SK-N-SH (cell line): Measurements from ENCODE around the gene GRM8.
A peak's percentile ranks its signal among the peaks of the same experiment; 100 is the strongest.

Experiments used
- CTCF ChIP-seq: fragments of 200-600 bp; sonication (generic); IDR thresholded peaks from 2 replicates; pipeline ENCODE4 v1.6.1; 2017; ENCODE audit warnings: antibody characterized with exemption, mild to moderate bottlenecking, moderate library complexity
- EP300 ChIP-seq, 2 experiments: IDR thresholded peaks; 2 replicates each; pipeline versions ENCODE4 v1.4.0 to v1.6.1; 2012; ENCODE audit warnings: borderline replicate concordance in 1 of 2, low read depth in 1 of 2, low read length in 1 of 2
- MXI1 ChIP-seq: IDR thresholded peaks from 2 replicates; pipeline ENCODE4 v1.6.1; 2012; ENCODE audit warnings: mild to moderate bottlenecking, low read depth, low read length, improper control_type of control experiment
- NFIC ChIP-seq: IDR thresholded peaks from 2 replicates; pipeline ENCODE4 v1.4.0; 2012; ENCODE audit warnings: borderline replicate concordance
- PBX3 ChIP-seq: IDR thresholded peaks from 2 replicates; pipeline ENCODE4; 2012
- TF ChIP-seq, protein P1 (sequence below): fragments of 150-350 bp; IDR thresholded peaks from 2 replicates; pipeline ENCODE4 v1.6.1; 2017; ENCODE audit warnings: antibody characterized with exemption, low read length, low read depth, borderline replicate concordance

DNA sequence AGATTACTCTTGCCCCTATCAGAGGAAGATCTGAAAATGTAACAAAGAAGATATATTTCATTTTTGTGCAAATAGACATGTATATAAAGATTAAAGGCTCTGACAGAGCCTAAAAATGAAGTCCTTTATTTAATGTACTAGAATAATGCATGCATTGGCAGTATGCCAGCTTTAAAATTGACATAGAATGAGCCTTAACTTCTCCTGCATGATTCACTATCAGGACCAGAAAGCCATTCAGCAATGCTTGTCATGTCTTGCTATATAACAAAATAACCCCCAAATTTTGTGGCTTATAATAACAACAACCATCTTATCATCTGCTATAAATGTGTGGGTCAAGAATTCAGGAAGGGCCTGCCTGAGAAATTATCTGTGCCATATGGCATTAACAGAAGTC lies 411.9 kb downstream of the GRM8 start:
- TF ChIP-seq, protein P1, sequence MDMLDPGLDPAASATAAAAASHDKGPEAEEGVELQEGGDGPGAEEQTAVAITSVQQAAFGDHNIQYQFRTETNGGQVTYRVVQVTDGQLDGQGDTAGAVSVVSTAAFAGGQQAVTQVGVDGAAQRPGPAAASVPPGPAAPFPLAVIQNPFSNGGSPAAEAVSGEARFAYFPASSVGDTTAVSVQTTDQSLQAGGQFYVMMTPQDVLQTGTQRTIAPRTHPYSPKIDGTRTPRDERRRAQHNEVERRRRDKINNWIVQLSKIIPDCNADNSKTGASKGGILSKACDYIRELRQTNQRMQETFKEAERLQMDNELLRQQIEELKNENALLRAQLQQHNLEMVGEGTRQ, result no peak
- TF ChIP-seq CTCF (no peak), EP300 (IDR thresholded peaks at IDR 0.05; ENCODE audit: borderline replicate concordance in 1 of 2, low read depth in 1 of 2, low read length in 1 of 2) (peak in 1 of 2 experiments; percentile 65; a peak in 2 of 4 replicates), PBX3 (no peak), NFIC (peak; percentile 20; the same call in 1 of the 2 replicates), MXI1 (no peak)
